Measurements from ENCODE around the gene MTARC2. TPM values are rescaled to one million over a fixed set of nuclear protein-coding genes. Genes with fewer than 3 reads are reported as not detected.

MTARC2 gene
- total and polyA plus RNA-seq, 2 of the 13 experiments (the other 11 are each of a cell fraction or from before 2014, with no cell fraction given), result 8.5 to 10.1 TPM

GRCh38 chr1:220809187-220809550 lies 61.0 kb downstream of the MTARC2 start:
- Histone ChIP-seq H3K4me1 (ENCODE audit: insufficient read depth, low read length) (no peaks in the 10 kb centered on the region), H3K9me3 (ENCODE audit: low read length) (no peaks in the 10 kb centered on the region), H3K9ac (ENCODE audit: insufficient read depth, low read depth, low read length) (no peak overlapping the region), H3K36me3 (replicated peaks in 1 of 2; ENCODE audit: control insufficient read depth in 1 of 2, insufficient read depth in 2 of 2, low read length in 2 of 2) (peaks cover 7 to 56% of the 10 kb centered on the region in 2 experiments; a peak in 4 of 5 replicates), H3K4me2 (ENCODE audit: low read depth, low read length) (no peak overlapping the region), H3K4me3 (replicated peaks in 1 of 3; ENCODE audit: insufficient read depth in 1 of 3, low read depth in 2 of 3, low read length in 3 of 3) (no peak overlapping the region), H3K27me3 (ENCODE audit: control insufficient read depth in 1 of 2, insufficient read depth in 2 of 2, low read length in 2 of 2) (no peaks in the 10 kb centered on the region), H3K27ac (ENCODE audit: extremely low read length, insufficient read depth, low read length) (no peak overlapping the region), H2AFZ (ENCODE audit: low read length) (no peak overlapping the region), H3K79me2 (ENCODE audit: insufficient read depth, low read length) (no peaks in the 10 kb centered on the region), H4K20me1 (ENCODE audit: insufficient read depth, low read length) (no peaks in the 10 kb centered on the region)
- BruUV-seq (replicated peaks), result no TSS peak
- POLR2A ChIA-PET, result no interaction called here
- 91% methylated on average over 6 of the region's 6 CpGs for WGBS (ENCODE audit: low lambda C conversion rate)
- intact Hi-C loops (cut with micrococcal nuclease; ENCODE audit: unreplicated experiment) (no loop called here), in situ Hi-C loops (cut with HindIII; ENCODE audit: extremely low pct_ligation_motif_present, low pct_unique_long_range_greater_than_20kb) (no loop called here)
- CTCF ChIA-PET (ENCODE audit: low intra/inter-chr PET ratio, low total read pairs), result no interaction called here
- FAIRE-seq (no peak), DNase-seq (ENCODE audit: low spot score) (no peak), ATAC-seq (no peak)
- no peak for TF ChIP-seq ZNF224 (CRISPR knock-in tag; IDR thresholded peaks at IDR 0.05)
- TF ChIP-seq HIC2 (CRISPR knock-in tag; IDR thresholded peaks at IDR 0.05; ENCODE audit: low read depth), result no peak
- TF ChIP-seq ZNF670 (CRISPR knock-in tag; IDR thresholded peaks at IDR 0.05; ENCODE audit: borderline replicate concordance), result no peak
- TF ChIP-seq GMEB1 (CRISPR knock-in tag; IDR thresholded peaks at IDR 0.05; ENCODE audit: borderline replicate concordance), result no peak
- TF ChIP-seq ZIK1 (CRISPR knock-in tag; IDR thresholded peaks at IDR 0.05; ENCODE audit: borderline replicate concordance, low read depth), result no peak
- TF ChIP-seq SKIL (CRISPR knock-in tag; IDR thresholded peaks at IDR 0.05; ENCODE audit: borderline replicate concordance), result no peak
- no peak for TF ChIP-seq ZMAT3 (CRISPR knock-in tag; conservative IDR thresholded peaks at IDR 0.05)
- TF ChIP-seq ZNF549 (CRISPR knock-in tag; IDR thresholded peaks at IDR 0.05), result no peak
- TF ChIP-seq ZNF275 (CRISPR knock-in tag; IDR thresholded peaks at IDR 0.05; ENCODE audit: borderline replicate concordance), result no peak
- no peak for TF ChIP-seq CHCHD3 (CRISPR knock-in tag; IDR thresholded peaks at IDR 0.05)
- TF ChIP-seq TBX2 (CRISPR knock-in tag; IDR thresholded peaks at IDR 0.05; ENCODE audit: borderline replicate concordance), result no peak

Data from HepG2 (cell line).